ENCODE data around the gene HLA-G. TPM values are rescaled to one million over a fixed set of nuclear protein-coding genes. Genes with fewer than 3 reads are reported as not detected.
"Not testable (repeated sequence)": the region's sequence is repeated elsewhere in the genome, so short reads cannot be mapped to it uniquely, and the experiment has no call there.

Gene HLA-G
- total RNA-seq (1 to 10 TPM; 1.2 to 4.4 TPM), polyA plus RNA-seq (ENCODE audit: insufficient read depth, low read depth, low replicate concordance) (7.4 TPM)
- long read RNA-seq, donor 1 = 0 reads
- long read RNA-seq, donor 2 = 0 reads

- DNase-seq = no peak
- H3K4me3 ChIP-seq = peak within 1 kb of the TSS; percentile 31 to 53
- H3K36me3 ChIP-seq (ENCODE audit: low read depth, missing control alignments) = no peaks in the 10 kb centered on the region
- no peaks in the 10 kb centered on the region for H3K9me3 ChIP-seq
- H3K4me1 ChIP-seq = no peaks in the 10 kb centered on the region
- no peak for TF ChIP-seq CTCF (IDR thresholded peaks at IDR 0.05)
- TF ChIP-seq POLR2A (IDR thresholded peaks at IDR 0.05) = no peak
- intact Hi-C loops (cut with DNase I; ENCODE audit: low total_unique reads) = no loop called here
- WGBS, 2 donors = 2 to 5% methylated on average over 24 to 63 of the region's 75 CpGs
- H3K27me3 ChIP-seq = no peaks in the 10 kb centered on the region
- H3K27ac ChIP-seq = no peak within 1 kb of the TSS
Observed at GRCh38 chr6:29827579-29828470, at the start of gene HLA-G. TSS of gene HLA-G (plus strand) at chr6:29827825. CDS start at chr6:29827845, 20 bp downstream.

DNA sequence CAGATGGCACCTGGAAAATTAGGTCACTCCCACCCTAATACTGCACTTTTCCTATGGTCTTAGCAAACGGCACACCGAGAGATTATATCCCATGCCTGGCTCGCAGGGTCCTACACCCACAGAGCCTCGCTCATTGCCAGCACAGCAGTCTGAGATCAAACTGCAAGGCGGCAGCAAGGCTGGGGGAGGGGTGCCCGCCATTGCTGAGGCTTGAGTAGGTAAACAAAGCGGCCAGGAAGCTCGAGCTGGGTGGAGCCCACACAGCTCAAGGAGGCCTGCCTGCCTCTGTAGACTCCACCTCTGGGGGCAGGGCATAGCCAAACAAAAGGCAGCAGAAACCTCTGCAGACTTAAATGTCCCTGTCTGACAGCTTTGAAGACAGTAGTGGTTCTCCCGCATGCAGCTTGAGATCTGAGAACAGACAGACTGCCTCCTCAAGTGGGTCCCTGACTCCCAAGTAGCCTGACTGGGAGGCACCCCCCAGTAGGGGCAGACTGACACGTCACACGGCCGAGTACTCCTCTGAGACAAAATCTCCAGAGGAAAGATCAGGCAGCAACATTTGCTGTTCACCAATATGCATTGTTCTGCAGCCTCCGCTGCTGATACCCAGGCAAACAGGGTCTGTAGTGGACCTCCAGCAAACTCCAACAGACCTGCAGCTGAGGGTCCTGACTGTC lies 47.5 kb upstream of the HLA-G start:
- H3K4me1 ChIP-seq; H3K9me3 ChIP-seq; H3K27me3 ChIP-seq; H3K36me3 ChIP-seq (ENCODE audit: low read depth, missing control alignments); DNase-seq; H3K4me3 ChIP-seq; H3K27ac ChIP-seq; intact Hi-C loops (cut with DNase I; ENCODE audit: low total_unique reads): not testable (repeated sequence)
- 65 to 82% methylated on average over 10 to 13 of the region's 13 CpGs for WGBS, 2 donors

DNA sequence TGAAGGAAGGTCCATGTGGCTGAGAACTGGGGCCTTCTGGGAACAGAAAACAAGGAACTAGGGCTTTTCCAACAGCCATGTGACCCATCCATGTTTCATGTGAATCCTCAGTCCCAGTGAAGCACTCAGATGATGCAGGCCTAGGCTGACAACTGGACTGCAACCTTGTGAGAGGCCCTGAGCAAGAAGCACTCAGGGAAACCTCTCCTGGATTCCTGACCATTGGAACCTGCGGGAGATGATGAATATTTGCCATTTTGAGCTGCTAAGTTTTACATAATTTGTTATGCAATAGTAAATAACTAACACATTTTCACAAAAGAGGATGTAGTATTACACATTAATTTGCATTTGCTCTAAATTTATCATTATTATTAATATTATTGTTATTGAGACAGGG lies 38.4 kb upstream of the HLA-G start:
- peaks cover 5% of the 10 kb centered on the region for H3K4me1 ChIP-seq
- no peak for DNase-seq

GRCh38 chr6:29790626-29791025 lies 37.0 kb upstream of the HLA-G start:
- intact Hi-C loops (cut with DNase I; ENCODE audit: low total_unique reads) = no loop called here

More for the DNA sequence above, 38.4 kb upstream of the HLA-G start:
- no peaks in the 10 kb centered on the region for H3K9me3 ChIP-seq
- TF ChIP-seq CTCF (IDR thresholded peaks at IDR 0.05) (no peak), POLR2A (IDR thresholded peaks at IDR 0.05) (no peak)
- intact Hi-C loops (cut with DNase I; ENCODE audit: low total_unique reads) = no loop called here
- no peaks in the 10 kb centered on the region for H3K27me3 ChIP-seq
- 81 to 97% methylated on average over 1 of the region's 1 CpG for WGBS, 2 donors
- H3K36me3 ChIP-seq (ENCODE audit: low read depth, missing control alignments) = no peaks in the 10 kb centered on the region
- H3K4me3 ChIP-seq = no peak overlapping the region
- no peak overlapping the region for H3K27ac ChIP-seq

More at GRCh38 chr6:29790626-29791025, 37.0 kb upstream of the HLA-G start:
- WGBS, 2 donors = 85 to 88% methylated on average over 3 of the region's 3 CpGs
- no peak overlapping the region for H3K27ac ChIP-seq
- H3K27me3 ChIP-seq = no peaks in the 10 kb centered on the region
- no peak for DNase-seq
- H3K36me3 ChIP-seq (ENCODE audit: low read depth, missing control alignments) = no peaks in the 10 kb centered on the region
- H3K9me3 ChIP-seq = no peaks in the 10 kb centered on the region
- peaks cover 5% of the 10 kb centered on the region for H3K4me1 ChIP-seq
- no peak for TF ChIP-seq POLR2A (IDR thresholded peaks at IDR 0.05)
- TF ChIP-seq CTCF (IDR thresholded peaks at IDR 0.05) = no peak
- H3K4me3 ChIP-seq = no peak overlapping the region

Data from testis (tissue), 5 donors.